GM19395 (cell line): Measurements from ENCODE around the gene EEFSEC.

Experiments
- ATAC-seq: cut with Tn5 transposase; IDR thresholded peaks from one replicate; pipeline ENCODE4 v1.9.1; 2021; ENCODE audit warnings: mild to moderate bottlenecking, moderate library complexity; ENCODE audit not compliant: unreplicated experiment

Gene EEFSEC

DNA sequence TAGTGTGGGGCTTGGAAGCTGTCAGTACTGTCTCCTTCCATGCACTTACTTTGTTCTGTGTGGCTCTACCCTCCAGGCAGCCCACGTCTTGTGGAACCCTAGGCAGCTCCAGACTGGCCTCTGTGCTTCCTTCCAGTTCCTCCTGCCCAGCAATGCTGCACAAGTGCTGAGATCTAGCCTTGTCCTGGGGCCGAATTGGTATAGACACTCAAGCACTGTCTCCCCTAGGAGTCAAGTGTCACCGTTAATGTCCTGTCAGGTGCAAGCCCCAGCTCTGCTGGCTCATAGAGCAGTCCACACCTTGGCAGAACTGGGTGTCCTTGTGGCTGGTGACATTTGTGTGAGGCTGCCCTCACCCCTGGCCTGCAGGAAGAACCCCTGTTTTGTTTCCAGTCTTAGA lies 130.1 kb downstream of the EEFSEC start:
- ATAC-seq: no peak

DNA sequence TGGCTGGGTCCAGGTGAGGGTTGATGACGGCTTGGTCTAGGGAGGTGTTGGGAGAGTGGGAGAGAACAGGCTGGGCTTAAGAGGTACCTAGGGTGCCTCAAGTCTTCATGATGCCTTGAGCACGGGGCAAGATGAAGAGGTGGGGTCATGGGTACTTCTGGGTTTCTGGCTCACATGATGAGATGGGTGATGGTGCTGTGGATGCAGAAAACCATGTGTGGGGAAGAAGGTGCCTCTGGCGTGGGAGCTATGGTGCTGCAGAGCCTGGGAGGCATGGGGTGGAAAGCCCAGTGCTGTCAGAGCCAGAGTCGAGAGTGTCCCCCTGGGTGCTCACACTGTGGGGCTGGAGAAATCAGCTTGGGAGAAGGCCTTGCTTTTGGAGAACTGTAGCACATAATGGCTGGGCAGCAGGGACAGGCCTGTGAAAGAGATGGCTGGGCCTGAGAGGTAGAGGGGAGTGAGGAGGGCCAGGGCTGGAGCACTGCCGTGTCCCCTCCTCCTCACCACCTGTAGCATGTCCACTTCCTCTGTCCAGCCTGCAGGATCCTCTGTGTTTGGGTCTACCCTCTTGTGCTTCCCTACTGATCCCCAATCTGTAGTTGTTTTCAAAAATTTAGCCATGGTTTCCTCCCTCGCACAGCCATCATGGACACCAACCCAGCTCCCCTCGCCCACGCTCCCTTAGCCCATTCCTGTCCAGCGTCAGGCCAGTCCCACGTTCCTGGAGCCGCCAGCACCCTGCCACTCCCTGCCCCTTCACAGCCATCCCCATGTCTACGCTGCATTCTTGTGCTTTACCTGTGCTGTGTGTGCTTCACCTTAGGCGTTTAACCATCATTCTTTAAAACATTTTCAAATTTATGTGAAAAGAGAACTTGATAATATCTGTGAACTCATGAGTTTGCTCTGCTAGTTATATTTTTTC lies 132.0 kb downstream of the EEFSEC start:
- ATAC-seq: no peak

DNA sequence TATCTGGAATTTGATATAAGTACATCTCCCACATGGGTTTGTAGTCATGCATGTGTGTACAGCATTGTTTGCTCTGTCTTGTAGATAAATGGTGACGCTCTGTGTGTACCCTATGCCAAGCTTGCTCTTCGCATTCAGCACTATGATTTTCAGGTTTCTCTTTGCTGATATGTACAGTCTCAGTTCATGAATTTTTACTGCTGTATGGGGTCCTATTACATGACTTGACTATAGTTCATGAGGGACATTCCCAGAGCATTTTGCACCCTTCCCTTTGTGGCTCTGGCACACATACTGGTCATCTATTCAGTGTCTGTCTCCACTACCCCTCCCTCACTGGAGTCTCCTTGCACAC lies 132.7 kb downstream of the EEFSEC start:
- no peak for ATAC-seq

DNA sequence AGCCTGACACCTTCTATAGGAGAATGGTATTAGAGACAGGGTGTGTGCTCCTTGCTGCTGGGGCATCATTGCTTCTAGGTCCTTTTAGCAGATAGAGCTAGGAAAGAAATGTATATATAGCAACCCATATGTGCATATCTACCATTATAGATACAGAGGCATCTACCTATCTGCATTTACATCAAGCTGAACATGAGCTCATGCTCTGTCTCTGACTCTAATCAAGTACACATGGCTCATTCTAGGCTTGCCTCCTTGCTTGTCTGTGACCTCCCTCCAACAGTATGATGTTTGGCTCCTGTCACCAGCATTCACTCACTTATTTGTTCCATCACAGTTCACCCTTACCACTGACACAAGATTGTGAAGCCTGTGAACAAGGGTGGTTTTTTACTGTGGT lies 133.4 kb downstream of the EEFSEC start:
- ATAC-seq: no peak

- no peak for ATAC-seq
Measured at GRCh38 chr3:128287216-128287615, 133.9 kb downstream of the EEFSEC start.

GRCh38 chr3:128289534-128289933 lies 136.3 kb downstream of the EEFSEC start:
- ATAC-seq: no peak

DNA sequence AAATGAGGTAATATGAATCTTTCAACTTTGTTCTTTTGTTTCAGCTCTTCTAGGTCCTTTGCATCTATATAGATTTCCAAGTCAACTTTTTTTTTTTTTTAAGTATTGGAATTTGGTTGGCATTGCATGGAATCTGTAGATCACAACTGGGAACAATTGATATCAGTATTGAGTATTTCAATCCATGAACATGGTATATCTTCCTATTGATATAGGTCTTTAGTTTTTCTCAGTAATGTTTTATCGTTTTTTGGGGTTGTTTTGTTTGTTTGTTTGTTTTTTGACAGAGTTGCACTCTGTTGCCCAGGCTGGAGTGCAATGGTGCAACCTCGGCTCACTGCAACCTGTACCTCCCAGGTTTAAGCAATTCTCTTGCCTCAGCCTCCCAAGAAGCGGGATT lies 137.2 kb downstream of the EEFSEC start:
- no peak for ATAC-seq

DNA sequence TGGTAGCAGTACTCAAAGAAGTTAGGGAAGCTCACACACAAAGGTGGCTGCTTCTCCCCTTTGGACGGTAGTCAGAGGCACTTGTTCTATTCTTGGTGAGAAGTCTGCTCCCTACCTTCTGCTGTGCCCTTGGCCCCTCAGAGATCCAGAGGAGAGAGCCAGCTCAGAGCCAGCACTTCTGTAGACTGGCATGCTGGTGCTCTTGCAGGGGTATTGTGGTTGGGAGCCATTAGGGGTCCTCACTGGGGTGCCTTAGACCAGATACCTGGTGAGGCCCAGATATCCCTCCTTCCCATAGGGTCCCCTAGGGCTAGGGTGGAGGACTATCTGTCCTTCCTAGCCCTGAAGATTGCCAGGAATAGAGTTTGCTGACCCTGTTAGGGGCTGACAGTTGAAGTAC lies 140.6 kb downstream of the EEFSEC start:
- no peak for ATAC-seq

DNA sequence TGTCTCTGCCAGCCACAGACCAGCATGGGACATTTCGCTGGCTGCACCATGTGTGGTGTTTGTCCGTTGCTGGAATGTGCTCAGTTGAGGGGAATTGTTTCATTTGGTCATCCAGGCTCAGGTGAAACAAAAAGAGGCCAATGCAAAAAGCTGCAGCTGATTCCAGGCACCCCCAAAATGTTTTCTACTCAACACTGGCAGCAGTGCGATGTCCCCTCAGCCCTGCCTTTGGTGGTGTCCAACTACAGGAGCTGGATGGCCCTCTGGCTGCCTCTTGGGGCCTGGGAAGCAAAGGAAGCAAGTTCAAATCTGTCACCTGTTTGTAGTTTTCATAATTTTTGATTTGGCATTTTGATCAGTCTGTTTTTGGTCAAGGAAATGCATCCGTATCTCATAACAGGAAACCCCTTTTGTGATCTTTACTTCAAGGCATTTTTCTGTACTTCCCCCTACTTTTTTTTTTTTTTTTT lies 141.8 kb downstream of the EEFSEC start:
- ATAC-seq: no peak

GRCh38 chr3:128296469-128297251 lies 143.4 kb downstream of the EEFSEC start:
- ATAC-seq: no peak

- no peak for ATAC-seq
Measured at GRCh38 chr3:128297401-128298138, 144.3 kb downstream of the EEFSEC start.

GRCh38 chr3:128301186-128302023 lies 148.1 kb downstream of the EEFSEC start:
- no peak for ATAC-seq

DNA sequence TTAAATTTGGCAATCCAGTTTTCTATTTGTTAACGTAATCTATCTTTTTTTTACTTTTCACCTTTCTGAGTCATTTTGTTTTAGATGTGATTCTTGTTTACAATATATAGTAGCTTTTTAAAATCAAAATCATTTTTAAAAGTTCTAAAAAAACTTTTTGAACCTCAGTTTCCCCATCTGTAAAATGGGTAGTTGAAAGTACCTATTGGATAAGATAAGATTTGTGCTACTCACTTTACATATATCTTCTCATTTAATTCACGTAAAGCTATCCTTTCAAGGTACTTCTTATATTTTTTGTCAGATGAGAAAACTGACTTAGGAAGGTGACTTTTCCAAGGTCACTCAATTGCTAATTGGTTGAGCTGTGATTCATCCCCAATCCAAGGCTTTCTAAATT lies 153.2 kb downstream of the EEFSEC start:
- no peak for ATAC-seq

GRCh38 chr3:128307029-128307633 lies 153.8 kb downstream of the EEFSEC start:
- ATAC-seq: no peak

- ATAC-seq: no peak
Measured at GRCh38 chr3:128307781-128308469, 154.6 kb downstream of the EEFSEC start.

DNA sequence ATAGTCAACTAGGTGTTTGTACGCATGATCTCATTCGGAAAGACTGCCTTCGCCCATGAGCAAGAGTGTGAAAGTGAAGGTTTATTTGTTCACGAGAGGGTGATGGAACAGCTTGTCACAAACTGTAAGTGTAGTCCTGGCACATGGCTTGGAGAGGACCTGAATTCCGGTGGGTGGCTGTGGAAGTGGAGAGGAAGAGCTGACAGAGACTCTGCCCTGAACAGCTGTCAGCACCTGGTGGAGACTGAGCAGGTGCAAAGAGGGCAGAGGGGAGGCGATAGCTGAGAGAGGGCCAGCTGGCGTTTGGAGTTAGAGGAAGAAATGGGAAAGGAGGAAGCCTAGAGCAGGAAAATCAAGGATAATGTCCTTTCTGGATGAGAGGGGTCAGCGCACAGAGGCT lies 155.7 kb downstream of the EEFSEC start:
- no peak for ATAC-seq

DNA sequence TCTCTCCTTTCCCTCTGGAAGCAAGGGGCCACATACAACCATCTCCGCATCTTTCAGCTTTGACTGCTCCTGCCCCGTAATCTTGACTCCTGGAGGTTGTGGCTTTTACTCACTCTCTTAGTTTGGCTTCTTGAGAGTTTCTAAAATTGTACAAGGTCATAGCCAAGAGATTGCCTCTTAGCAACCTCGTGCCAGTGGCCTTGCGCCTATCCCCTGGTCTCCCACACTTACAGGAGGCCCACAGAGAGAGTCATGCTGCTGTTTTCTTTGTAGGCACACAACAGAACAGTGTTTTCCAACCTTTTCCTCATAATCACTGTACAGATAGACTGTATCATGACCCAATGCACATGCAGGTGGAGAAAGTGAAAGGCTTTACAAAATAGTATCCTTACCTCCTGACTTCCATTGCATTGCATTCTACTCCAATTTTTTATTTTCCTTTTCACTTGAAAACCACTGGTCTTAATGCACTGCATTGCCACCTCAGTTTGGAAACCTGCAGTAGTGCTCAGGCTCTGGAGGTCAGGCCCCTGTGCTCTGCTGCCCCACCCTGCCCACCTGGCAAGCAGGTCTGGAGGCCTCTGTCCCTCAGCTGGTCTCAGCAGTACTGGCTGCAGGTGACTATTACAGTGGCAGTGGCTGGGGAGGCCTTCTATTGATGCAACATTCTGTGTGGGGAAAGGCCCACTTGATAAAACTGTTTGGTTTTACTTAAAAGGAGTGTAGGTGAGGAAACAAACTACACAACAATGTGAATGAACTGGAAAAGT lies 157.2 kb downstream of the EEFSEC start:
- no peak for ATAC-seq

GRCh38 chr3:128311441-128311844 lies 158.2 kb downstream of the EEFSEC start:
- ATAC-seq: no peak

GRCh38 chr3:128312271-128312670 lies 159.0 kb downstream of the EEFSEC start:
- no peak for ATAC-seq
